ENCODE data around the gene ITPR2. TPM values are rescaled to one million over a fixed set of nuclear protein-coding genes. Genes with fewer than 3 reads are reported as not detected.

ITPR2 gene
- total RNA-seq, 2 experiments from 2014 or later, result 33.5 to 34.6 TPM

- Mint-ChIP-seq H3K27me3 (ENCODE audit: low read depth) (no peaks in the 10 kb centered on the region), H3K4me3 (no peak overlapping the region), H3K9me3 (ENCODE audit: insufficient read depth) (no peaks in the 10 kb centered on the region), H3K36me3 (ENCODE audit: low read depth) (no peaks in the 10 kb centered on the region), H3K4me1 (ENCODE audit: low read depth) (no peaks in the 10 kb centered on the region), H3K27ac (no peak overlapping the region)
- DNase-seq, result no peak
- ChIA-PET CTCF (no interaction called here), POLR2A (no interaction called here)
- no peak for ATAC-seq
Measured at GRCh38 chr12:26373606-26374495, 459.1 kb downstream of the ITPR2 start.

GRCh38 chr12:26372866-26373265 is 460.1 kb downstream of the ITPR2 start:
- Mint-ChIP-seq H3K27ac (no peak overlapping the region), H3K9me3 (ENCODE audit: insufficient read depth) (no peaks in the 10 kb centered on the region), H3K27me3 (ENCODE audit: low read depth) (no peaks in the 10 kb centered on the region), H3K4me3 (no peak overlapping the region), H3K4me1 (ENCODE audit: low read depth) (no peaks in the 10 kb centered on the region), H3K36me3 (ENCODE audit: low read depth) (no peaks in the 10 kb centered on the region)
- no peak for ATAC-seq
- POLR2A ChIA-PET, result no interaction called here
- CTCF ChIA-PET, result no interaction called here
- DNase-seq, result no peak

- no peaks in the 10 kb centered on the region for H3K4me1 Mint-ChIP-seq (ENCODE audit: low read depth)
Measured at GRCh38 chr12:26370098-26370497, 462.9 kb downstream of the ITPR2 start.

GRCh38 chr12:26369588-26369987 is 463.4 kb downstream of the ITPR2 start:
- no peak for DNase-seq
- Mint-ChIP-seq H3K36me3 (ENCODE audit: low read depth) (no peaks in the 10 kb centered on the region), H3K27ac (no peak overlapping the region), H3K4me3 (no peak overlapping the region), H3K27me3 (ENCODE audit: low read depth) (no peaks in the 10 kb centered on the region), H3K4me1 (ENCODE audit: low read depth) (no peaks in the 10 kb centered on the region), H3K9me3 (ENCODE audit: insufficient read depth) (no peaks in the 10 kb centered on the region)
- no peak for ATAC-seq
- CTCF ChIA-PET, result no interaction called here
- POLR2A ChIA-PET, result no interaction called here

More at GRCh38 chr12:26370098-26370497, 462.9 kb downstream of the ITPR2 start:
- H3K27ac Mint-ChIP-seq, result no peak overlapping the region
- ATAC-seq (no peak), DNase-seq (no peak)
- H3K27me3 Mint-ChIP-seq (ENCODE audit: low read depth), result no peaks in the 10 kb centered on the region
- no peak overlapping the region for H3K4me3 Mint-ChIP-seq
- ChIA-PET POLR2A (no interaction called here), CTCF (no interaction called here)
- no peaks in the 10 kb centered on the region for H3K9me3 Mint-ChIP-seq (ENCODE audit: insufficient read depth)
- H3K36me3 Mint-ChIP-seq (ENCODE audit: low read depth), result no peaks in the 10 kb centered on the region

- ATAC-seq (no peak), DNase-seq (no peak)
- Mint-ChIP-seq H3K4me3 (no peak overlapping the region), H3K27ac (no peak overlapping the region), H3K4me1 (ENCODE audit: low read depth) (no peaks in the 10 kb centered on the region), H3K27me3 (ENCODE audit: low read depth) (no peaks in the 10 kb centered on the region), H3K36me3 (ENCODE audit: low read depth) (no peaks in the 10 kb centered on the region), H3K9me3 (ENCODE audit: insufficient read depth) (no peaks in the 10 kb centered on the region)
- ChIA-PET POLR2A (no interaction called here), CTCF (interaction anchor here (0.7 kb wide), 1 partner anchor 248 kb away, joined by 3 read pairs; no protein-coding TSS in a partner anchor)
Measured at GRCh38 chr12:26367991-26368730, 464.8 kb downstream of the ITPR2 start.

- H3K4me1 Mint-ChIP-seq (ENCODE audit: low read depth), result no peaks in the 10 kb centered on the region
- ATAC-seq, result no peak
- no peak overlapping the region for H3K4me3 Mint-ChIP-seq
- ChIA-PET POLR2A (no interaction called here), CTCF (no interaction called here)
- no peak overlapping the region for H3K27ac Mint-ChIP-seq
- no peaks in the 10 kb centered on the region for H3K9me3 Mint-ChIP-seq (ENCODE audit: insufficient read depth)
- no peak for DNase-seq
- no peaks in the 10 kb centered on the region for H3K36me3 Mint-ChIP-seq (ENCODE audit: low read depth)
- H3K27me3 Mint-ChIP-seq (ENCODE audit: low read depth), result no peaks in the 10 kb centered on the region
Measured at GRCh38 chr12:26361964-26362363, 471.0 kb downstream of the ITPR2 start.

GRCh38 chr12:26360062-26360461 is 472.9 kb downstream of the ITPR2 start:
- H3K9me3 Mint-ChIP-seq (ENCODE audit: insufficient read depth), result no peaks in the 10 kb centered on the region
- H3K27me3 Mint-ChIP-seq (ENCODE audit: low read depth), result no peaks in the 10 kb centered on the region
- POLR2A ChIA-PET, result no interaction called here
- DNase-seq, result no peak
- no peak for ATAC-seq
- H3K4me3 Mint-ChIP-seq, result no peak overlapping the region
- H3K4me1 Mint-ChIP-seq (ENCODE audit: low read depth), result no peaks in the 10 kb centered on the region
- no peaks in the 10 kb centered on the region for H3K36me3 Mint-ChIP-seq (ENCODE audit: low read depth)
- CTCF ChIA-PET, result no interaction called here
- no peak overlapping the region for H3K27ac Mint-ChIP-seq

GRCh38 chr12:26359576-26359975 is 473.4 kb downstream of the ITPR2 start:
- Mint-ChIP-seq H3K4me3 (no peak overlapping the region), H3K27ac (no peak overlapping the region), H3K27me3 (ENCODE audit: low read depth) (no peaks in the 10 kb centered on the region), H3K36me3 (ENCODE audit: low read depth) (no peaks in the 10 kb centered on the region), H3K4me1 (ENCODE audit: low read depth) (no peaks in the 10 kb centered on the region), H3K9me3 (ENCODE audit: insufficient read depth) (no peaks in the 10 kb centered on the region)
- CTCF ChIA-PET, result no interaction called here
- POLR2A ChIA-PET, result no interaction called here
- ATAC-seq, result no peak
- DNase-seq, result no peak

- CTCF ChIA-PET, result no interaction called here
- POLR2A ChIA-PET, result no interaction called here
- no peaks in the 10 kb centered on the region for H3K4me1 Mint-ChIP-seq (ENCODE audit: low read depth)
Measured at GRCh38 chr12:26358651-26359050, 474.3 kb downstream of the ITPR2 start.

GRCh38 chr12:26347300-26347699 is 485.7 kb downstream of the ITPR2 start:
- H3K27ac Mint-ChIP-seq, result no peak overlapping the region
- H3K4me3 Mint-ChIP-seq, result no peak overlapping the region
- peaks cover 4% of the 10 kb centered on the region for H3K9me3 Mint-ChIP-seq (ENCODE audit: insufficient read depth)
- H3K4me1 Mint-ChIP-seq (ENCODE audit: low read depth), result peaks cover 31% of the 10 kb centered on the region
- H3K36me3 Mint-ChIP-seq (ENCODE audit: low read depth), result peaks cover 3% of the 10 kb centered on the region
- no peaks in the 10 kb centered on the region for H3K27me3 Mint-ChIP-seq (ENCODE audit: low read depth)
- ATAC-seq, result no peak
- CTCF ChIA-PET, result interaction anchor here (0.6 to 1.3 kb wide), 3 partner anchors 15 to 250 kb away, joined by 3 to 5 read pairs (median 3); no protein-coding TSS in a partner anchor
- POLR2A ChIA-PET, result no interaction called here
- DNase-seq, result no peak

More at GRCh38 chr12:26358651-26359050, 474.3 kb downstream of the ITPR2 start:
- H3K27ac Mint-ChIP-seq, result no peak overlapping the region
- no peaks in the 10 kb centered on the region for H3K36me3 Mint-ChIP-seq (ENCODE audit: low read depth)
- no peaks in the 10 kb centered on the region for H3K27me3 Mint-ChIP-seq (ENCODE audit: low read depth)
- no peak for DNase-seq
- no peak for ATAC-seq
- H3K4me3 Mint-ChIP-seq, result no peak overlapping the region
- H3K9me3 Mint-ChIP-seq (ENCODE audit: insufficient read depth), result no peaks in the 10 kb centered on the region

GRCh38 chr12:26346736-26347135 is 486.3 kb downstream of the ITPR2 start:
- CTCF ChIA-PET, result interaction anchor here (1.3 kb wide), 2 partner anchors 15 to 245 kb away, joined by 3 to 5 read pairs; no protein-coding TSS in a partner anchor
- Mint-ChIP-seq H3K4me3 (no peak overlapping the region), H3K4me1 (ENCODE audit: low read depth) (peaks cover 35% of the 10 kb centered on the region), H3K36me3 (ENCODE audit: low read depth) (peaks cover 3% of the 10 kb centered on the region), H3K27ac (no peak overlapping the region), H3K27me3 (ENCODE audit: low read depth) (no peaks in the 10 kb centered on the region), H3K9me3 (ENCODE audit: insufficient read depth) (peaks cover 4% of the 10 kb centered on the region)
- DNase-seq, result no peak
- no peak for ATAC-seq
- POLR2A ChIA-PET, result no interaction called here

- peaks cover 4% of the 10 kb centered on the region for H3K9me3 Mint-ChIP-seq (ENCODE audit: insufficient read depth)
- H3K36me3 Mint-ChIP-seq (ENCODE audit: low read depth), result peaks cover 4% of the 10 kb centered on the region
- DNase-seq (peak; percentile 55), ATAC-seq (peak; percentile 88)
- CTCF ChIA-PET, result no interaction called here
- no peaks in the 10 kb centered on the region for H3K27me3 Mint-ChIP-seq (ENCODE audit: low read depth)
- POLR2A ChIA-PET, result no interaction called here
- H3K4me1 Mint-ChIP-seq (ENCODE audit: low read depth), result peaks cover 47% of the 10 kb centered on the region
- peak overlapping the region; percentile 19 for H3K4me3 Mint-ChIP-seq
- H3K27ac Mint-ChIP-seq, result peak overlapping the region; percentile 68
Measured at GRCh38 chr12:26345471-26346003, 487.5 kb downstream of the ITPR2 start.
